Esophagus squamous epithelium (tissue), 4 donors: ENCODE results near the gene FNIP2.

Source experiments
- POLR2A ChIP-seq, 4 donors: fragments of 450-650 bp; IDR thresholded peaks; one replicate each; pipeline ENCODE4 v1.6.1; 2017; ENCODE audit warnings: antibody characterized with exemption in 4 of 4, mild to moderate bottlenecking in 4 of 4, moderate library complexity in 3 of 4
- TF ChIP-seq, protein P1 (sequence below), 6 experiments: fragments of 450-650 bp in 4 of 6; fragments of 200-600 bp in 2 of 6; sonication (generic) in 2 of 6; IDR thresholded peaks; one replicate each; pipeline ENCODE4 v1.5.1; 2016 to 2019; ENCODE audit warnings: antibody characterized with exemption in 6 of 6, mild to moderate bottlenecking in 4 of 6, moderate library complexity in 4 of 6

DNA sequence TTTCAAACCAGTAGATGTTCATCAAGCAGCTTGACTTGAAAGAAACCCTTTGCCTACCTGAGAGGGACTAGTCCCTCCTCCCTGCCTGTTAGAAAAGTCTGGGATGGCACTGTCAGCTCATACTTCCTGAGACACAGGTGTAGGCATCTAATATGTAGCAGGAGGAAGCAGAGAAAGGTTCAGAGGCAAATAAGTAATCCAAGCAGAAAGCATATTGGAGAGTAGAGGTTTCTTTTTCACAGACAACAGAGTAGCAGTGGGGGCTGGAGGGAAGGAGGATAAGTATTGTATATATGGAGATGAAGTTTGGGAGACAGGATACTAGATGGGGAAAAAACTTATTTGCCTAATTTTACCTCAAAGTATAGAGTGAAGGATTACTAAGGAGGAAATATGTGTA lies 81.5 kb downstream of the FNIP2 start:
- TF ChIP-seq, protein P1, sequence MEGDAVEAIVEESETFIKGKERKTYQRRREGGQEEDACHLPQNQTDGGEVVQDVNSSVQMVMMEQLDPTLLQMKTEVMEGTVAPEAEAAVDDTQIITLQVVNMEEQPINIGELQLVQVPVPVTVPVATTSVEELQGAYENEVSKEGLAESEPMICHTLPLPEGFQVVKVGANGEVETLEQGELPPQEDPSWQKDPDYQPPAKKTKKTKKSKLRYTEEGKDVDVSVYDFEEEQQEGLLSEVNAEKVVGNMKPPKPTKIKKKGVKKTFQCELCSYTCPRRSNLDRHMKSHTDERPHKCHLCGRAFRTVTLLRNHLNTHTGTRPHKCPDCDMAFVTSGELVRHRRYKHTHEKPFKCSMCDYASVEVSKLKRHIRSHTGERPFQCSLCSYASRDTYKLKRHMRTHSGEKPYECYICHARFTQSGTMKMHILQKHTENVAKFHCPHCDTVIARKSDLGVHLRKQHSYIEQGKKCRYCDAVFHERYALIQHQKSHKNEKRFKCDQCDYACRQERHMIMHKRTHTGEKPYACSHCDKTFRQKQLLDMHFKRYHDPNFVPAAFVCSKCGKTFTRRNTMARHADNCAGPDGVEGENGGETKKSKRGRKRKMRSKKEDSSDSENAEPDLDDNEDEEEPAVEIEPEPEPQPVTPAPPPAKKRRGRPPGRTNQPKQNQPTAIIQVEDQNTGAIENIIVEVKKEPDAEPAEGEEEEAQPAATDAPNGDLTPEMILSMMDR (IDR thresholded peaks at IDR 0.05) = no peak
- TF ChIP-seq POLR2A (IDR thresholded peaks at IDR 0.05) = no peak
